ENCODE measurements around the gene KRTAP10-5. TPM values are rescaled to one million over a fixed set of nuclear protein-coding genes. Genes with fewer than 3 reads are reported as not detected.

The KRTAP10-5 gene
- total RNA-seq, 1 donor from 2014 or later, result not detected

- Histone ChIP-seq H3K27ac (no peak overlapping the region), H3K36me3 (no peaks in the 10 kb centered on the region), H3K9me3 (peaks cover 7% of the 10 kb centered on the region), H3K27me3 (ENCODE audit: low read depth) (no peaks in the 10 kb centered on the region), H3K4me3 (no peak overlapping the region), H3K4me1 (no peaks in the 10 kb centered on the region)
- no peak for TF ChIP-seq CTCF (IDR thresholded peaks at IDR 0.05)
- DNase-seq (no peak), ATAC-seq (no peak)
- intact Hi-C loops (cut with DNase I), result no loop called here
These were observed 36.2 kb upstream of the KRTAP10-5 start for GRCh38 chr21:44616591-44616926.

- Histone ChIP-seq H3K4me3 (no peak overlapping the region), H3K27ac (no peak overlapping the region), H3K9me3 (peaks cover 8% of the 10 kb centered on the region), H3K4me1 (no peaks in the 10 kb centered on the region), H3K27me3 (ENCODE audit: low read depth) (no peaks in the 10 kb centered on the region), H3K36me3 (no peaks in the 10 kb centered on the region)
- ATAC-seq (no peak), DNase-seq (no peak)
- no peak for TF ChIP-seq CTCF (IDR thresholded peaks at IDR 0.05)
- intact Hi-C loops (cut with DNase I), result no loop called here
These were observed 35.6 kb upstream of the KRTAP10-5 start for GRCh38 chr21:44615911-44616590.

- peaks cover 10% of the 10 kb centered on the region for H3K9me3 ChIP-seq
- TF ChIP-seq CTCF (IDR thresholded peaks at IDR 0.05), result no peak
- intact Hi-C loops (cut with DNase I), result no loop called here
These were observed 35.1 kb upstream of the KRTAP10-5 start for GRCh38 chr21:44615466-44615865.

GRCh38 chr21:44614961-44615391 lies 34.6 kb upstream of the KRTAP10-5 start:
- H3K27me3 ChIP-seq (ENCODE audit: low read depth), result no peaks in the 10 kb centered on the region
- ATAC-seq (no peak), DNase-seq (no peak)
- H3K27ac ChIP-seq, result no peak overlapping the region
- no peak overlapping the region for H3K4me3 ChIP-seq
- intact Hi-C loops (cut with DNase I), result no loop called here
- H3K4me1 ChIP-seq, result no peaks in the 10 kb centered on the region
- no peak for TF ChIP-seq CTCF (IDR thresholded peaks at IDR 0.05)
- H3K36me3 ChIP-seq, result no peaks in the 10 kb centered on the region
- H3K9me3 ChIP-seq, result peaks cover 13% of the 10 kb centered on the region

More at GRCh38 chr21:44615466-44615865, 35.1 kb upstream of the KRTAP10-5 start:
- no peaks in the 10 kb centered on the region for H3K4me1 ChIP-seq
- DNase-seq (no peak), ATAC-seq (no peak)
- H3K27me3 ChIP-seq (ENCODE audit: low read depth), result no peaks in the 10 kb centered on the region
- H3K27ac ChIP-seq, result no peak overlapping the region
- H3K4me3 ChIP-seq, result no peak overlapping the region
- no peaks in the 10 kb centered on the region for H3K36me3 ChIP-seq

GRCh38 chr21:44614161-44614631 lies 33.8 kb upstream of the KRTAP10-5 start:
- ATAC-seq (no peak), DNase-seq (no peak)
- intact Hi-C loops (cut with DNase I), result no loop called here

More at GRCh38 chr21:44614161-44614631, 33.8 kb upstream of the KRTAP10-5 start:
- H3K36me3 ChIP-seq, result no peaks in the 10 kb centered on the region
- H3K27ac ChIP-seq, result no peak overlapping the region
- TF ChIP-seq CTCF (IDR thresholded peaks at IDR 0.05), result no peak
- no peaks in the 10 kb centered on the region for H3K27me3 ChIP-seq (ENCODE audit: low read depth)
- H3K9me3 ChIP-seq, result peaks cover 13% of the 10 kb centered on the region
- H3K4me1 ChIP-seq, result no peaks in the 10 kb centered on the region
- H3K4me3 ChIP-seq, result no peak overlapping the region
